ENCODE measurements around the gene USP34.
A peak's percentile ranks its signal among the peaks of the same experiment; 100 is the strongest.

Gene USP34

DNA sequence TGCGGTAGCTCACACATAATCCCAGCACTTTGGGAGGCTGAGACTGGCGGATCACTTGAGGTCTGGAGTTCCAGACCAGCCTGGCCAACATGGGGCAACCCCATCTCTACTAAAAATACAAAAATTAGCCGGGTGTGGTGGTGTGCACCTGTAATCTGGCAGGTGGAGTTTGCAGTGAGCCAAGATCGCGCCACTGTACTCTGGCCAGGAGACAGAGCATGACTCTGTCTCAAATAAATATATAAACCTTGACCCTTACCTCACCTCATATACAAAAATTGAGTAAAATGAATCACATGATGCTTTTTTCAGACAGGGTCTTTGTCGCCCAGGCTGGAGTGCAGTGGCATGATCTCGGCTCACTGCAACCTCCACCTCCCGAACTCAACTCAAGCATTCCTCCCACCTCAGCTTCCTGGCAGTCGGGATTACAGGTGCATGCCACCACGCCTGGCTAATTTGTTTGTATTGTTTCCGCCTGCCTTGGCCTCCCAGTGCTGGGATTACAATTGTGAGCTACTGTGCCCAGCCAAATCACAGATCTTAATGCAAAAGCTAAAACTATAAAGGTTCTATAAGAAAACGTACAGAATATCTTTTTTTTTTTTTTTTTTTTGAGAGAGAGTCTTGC lies 42.0 kb upstream of the USP34 start:
- H3K9me3 ChIP-seq (ENCODE audit: control insufficient read depth, insufficient read depth, low read depth, low read length): no peaks in the 10 kb centered on the region
- TF ChIP-seq ZSCAN16 (tag by site-specific recombination; IDR thresholded peaks at IDR 0.05): no peak
- CTCF ChIA-PET: no interaction called here
- H3K4me3 ChIP-seq (ENCODE audit: low read depth, low read length): no peak overlapping the region
- H3K36me3 ChIP-seq (ENCODE audit: control insufficient read depth in 2 of 2, insufficient read depth in 1 of 2, low read length in 2 of 2): peaks cover 82 to 92% of the 10 kb centered on the region in 2 experiments
- POLR2A ChIA-PET: no interaction called here
- no peak overlapping the region for H3K27ac ChIP-seq (ENCODE audit: extremely low read depth, low read depth, low read length)
- no peaks in the 10 kb centered on the region for H3K4me1 ChIP-seq (ENCODE audit: control insufficient read depth, insufficient read depth, low read length)

- peaks cover 70 to 85% of the 10 kb centered on the region in 2 experiments for H3K36me3 ChIP-seq (ENCODE audit: control insufficient read depth in 2 of 2, insufficient read depth in 1 of 2, low read length in 2 of 2)
- H3K27ac ChIP-seq (ENCODE audit: extremely low read depth, low read depth, low read length): no peak overlapping the region
- no peak for TF ChIP-seq BCL6B (tag by site-specific recombination; IDR thresholded peaks at IDR 0.05)
- peak; percentile 66 for TF ChIP-seq ZBTB17 (tag by site-specific recombination; IDR thresholded peaks at IDR 0.05)
- TF ChIP-seq, protein P1, sequence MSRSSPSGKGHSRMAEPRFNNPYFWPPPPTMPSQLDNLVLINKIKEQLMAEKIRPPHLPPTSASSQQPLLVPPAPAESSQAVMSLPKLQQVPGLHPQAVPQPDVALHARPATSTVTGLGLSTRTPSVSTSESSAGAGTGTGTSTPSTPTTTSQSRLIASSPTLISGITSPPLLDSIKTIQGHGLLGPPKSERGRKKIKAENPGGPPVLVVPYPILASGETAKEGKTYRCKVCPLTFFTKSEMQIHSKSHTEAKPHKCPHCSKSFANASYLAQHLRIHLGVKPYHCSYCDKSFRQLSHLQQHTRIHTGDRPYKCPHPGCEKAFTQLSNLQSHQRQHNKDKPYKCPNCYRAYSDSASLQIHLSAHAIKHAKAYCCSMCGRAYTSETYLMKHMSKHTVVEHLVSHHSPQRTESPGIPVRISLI (tag by site-specific recombination; IDR thresholded peaks at IDR 0.05): 0 out of 2 replicates have a peak, but pooled peaks have one; percentile 40
- TF ChIP-seq, protein P2, sequence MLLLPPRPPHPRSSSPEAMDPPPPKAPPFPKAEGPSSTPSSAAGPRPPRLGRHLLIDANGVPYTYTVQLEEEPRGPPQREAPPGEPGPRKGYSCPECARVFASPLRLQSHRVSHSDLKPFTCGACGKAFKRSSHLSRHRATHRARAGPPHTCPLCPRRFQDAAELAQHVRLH (tag by site-specific recombination; IDR thresholded peaks at IDR 0.05): no peak
- no peak for TF ChIP-seq SALL2 (tag by site-specific recombination; IDR thresholded peaks at IDR 0.05; ENCODE audit: borderline replicate concordance)
- no peaks in the 10 kb centered on the region for H3K4me1 ChIP-seq (ENCODE audit: control insufficient read depth, insufficient read depth, low read length)
- ChIA-PET POLR2A (interaction anchor here (0.6 to 0.7 kb wide), 2 partner anchors 71 to 110 kb away, joined by 3 to 6 read pairs; no protein-coding TSS in a partner anchor), CTCF (interaction anchor here (0.6 kb wide), 1 partner anchor 86 kb away, joined by 3 read pairs; no protein-coding TSS in a partner anchor)
- no peak overlapping the region for H3K4me3 ChIP-seq (ENCODE audit: low read depth, low read length)
- no peaks in the 10 kb centered on the region for H3K9me3 ChIP-seq (ENCODE audit: control insufficient read depth, insufficient read depth, low read depth, low read length)
These were observed 40.1 kb upstream of the USP34 start for GRCh38 chr2:61510674-61511671.

DNA sequence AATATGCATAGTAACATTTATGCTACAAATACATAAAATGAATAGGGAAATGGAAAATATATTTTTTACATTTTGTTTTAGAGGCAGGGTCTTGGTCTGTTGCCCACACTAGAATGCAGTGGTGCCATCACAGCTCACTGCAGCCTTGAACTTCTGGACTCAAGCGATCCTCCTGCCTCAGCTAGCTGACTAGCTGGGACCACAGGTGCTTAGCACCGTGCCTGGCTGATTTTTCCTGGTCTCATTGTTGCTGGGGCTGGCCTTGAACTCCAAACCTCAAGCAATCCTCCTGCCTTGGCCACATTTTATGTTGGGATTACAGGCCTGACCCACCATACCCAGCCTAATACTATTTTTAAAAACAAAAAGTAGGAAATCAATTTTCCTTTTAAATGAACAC lies 34.1 kb upstream of the USP34 start:
- Histone ChIP-seq H3K4me3 (ENCODE audit: low read depth, low read length) (no peak overlapping the region), H3K27ac (ENCODE audit: extremely low read depth, low read depth, low read length) (no peak overlapping the region), H3K4me1 (ENCODE audit: control insufficient read depth, insufficient read depth, low read length) (no peaks in the 10 kb centered on the region), H3K36me3 (ENCODE audit: control insufficient read depth in 2 of 2, insufficient read depth in 1 of 2, low read length in 2 of 2) (peaks cover 69 to 78% of the 10 kb centered on the region in 2 experiments), H3K9me3 (ENCODE audit: control insufficient read depth, insufficient read depth, low read depth, low read length) (no peaks in the 10 kb centered on the region)
- POLR2A ChIA-PET: no interaction called here
- CTCF ChIA-PET: no interaction called here
- TF ChIP-seq ZNF664 (tag by site-specific recombination; IDR thresholded peaks at IDR 0.05) (no peak), ZNF843 (tag by site-specific recombination; IDR thresholded peaks at IDR 0.05) (no peak), KLF7 (tag by site-specific recombination; IDR thresholded peaks at IDR 0.05; ENCODE audit: borderline replicate concordance) (no peak), ZFP41 (tag by site-specific recombination; IDR thresholded peaks at IDR 0.05; ENCODE audit: borderline replicate concordance) (no peak), ZNF248 (tag by site-specific recombination; IDR thresholded peaks at IDR 0.05) (no peak), ZNF302 (tag by site-specific recombination; IDR thresholded peaks at IDR 0.05; ENCODE audit: low read depth) (no peak), ZNF23 (tag by site-specific recombination; IDR thresholded peaks at IDR 0.05; ENCODE audit: borderline replicate concordance) (no peak), PATZ1 (tag by site-specific recombination; IDR thresholded peaks at IDR 0.05) (no peak), ZNF555 (tag by site-specific recombination; conservative IDR thresholded peaks at IDR 0.05) (no peak), ZNF394 (tag by site-specific recombination; IDR thresholded peaks at IDR 0.05; ENCODE audit: borderline replicate concordance) (no peak), ZNF701 (tag by site-specific recombination; IDR thresholded peaks at IDR 0.05) (no peak), WT1 (tag by site-specific recombination; IDR thresholded peaks at IDR 0.05) (no peak)
- TF ChIP-seq, protein P3, sequence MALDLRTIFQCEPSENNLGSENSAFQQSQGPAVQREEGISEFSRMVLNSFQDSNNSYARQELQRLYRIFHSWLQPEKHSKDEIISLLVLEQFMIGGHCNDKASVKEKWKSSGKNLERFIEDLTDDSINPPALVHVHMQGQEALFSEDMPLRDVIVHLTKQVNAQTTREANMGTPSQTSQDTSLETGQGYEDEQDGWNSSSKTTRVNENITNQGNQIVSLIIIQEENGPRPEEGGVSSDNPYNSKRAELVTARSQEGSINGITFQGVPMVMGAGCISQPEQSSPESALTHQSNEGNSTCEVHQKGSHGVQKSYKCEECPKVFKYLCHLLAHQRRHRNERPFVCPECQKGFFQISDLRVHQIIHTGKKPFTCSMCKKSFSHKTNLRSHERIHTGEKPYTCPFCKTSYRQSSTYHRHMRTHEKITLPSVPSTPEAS (tag by site-specific recombination; IDR thresholded peaks at IDR 0.05): no peak
- TF ChIP-seq, protein P4, sequence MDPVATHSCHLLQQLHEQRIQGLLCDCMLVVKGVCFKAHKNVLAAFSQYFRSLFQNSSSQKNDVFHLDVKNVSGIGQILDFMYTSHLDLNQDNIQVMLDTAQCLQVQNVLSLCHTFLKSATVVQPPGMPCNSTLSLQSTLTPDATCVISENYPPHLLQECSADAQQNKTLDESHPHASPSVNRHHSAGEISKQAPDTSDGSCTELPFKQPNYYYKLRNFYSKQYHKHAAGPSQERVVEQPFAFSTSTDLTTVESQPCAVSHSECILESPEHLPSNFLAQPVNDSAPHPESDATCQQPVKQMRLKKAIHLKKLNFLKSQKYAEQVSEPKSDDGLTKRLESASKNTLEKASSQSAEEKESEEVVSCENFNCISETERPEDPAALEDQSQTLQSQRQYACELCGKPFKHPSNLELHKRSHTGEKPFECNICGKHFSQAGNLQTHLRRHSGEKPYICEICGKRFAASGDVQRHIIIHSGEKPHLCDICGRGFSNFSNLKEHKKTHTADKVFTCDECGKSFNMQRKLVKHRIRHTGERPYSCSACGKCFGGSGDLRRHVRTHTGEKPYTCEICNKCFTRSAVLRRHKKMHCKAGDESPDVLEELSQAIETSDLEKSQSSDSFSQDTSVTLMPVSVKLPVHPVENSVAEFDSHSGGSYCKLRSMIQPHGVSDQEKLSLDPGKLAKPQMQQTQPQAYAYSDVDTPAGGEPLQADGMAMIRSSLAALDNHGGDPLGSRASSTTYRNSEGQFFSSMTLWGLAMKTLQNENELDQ (tag by site-specific recombination; IDR thresholded peaks at IDR 0.05; ENCODE audit: low read depth): no peak
